Coronary artery (tissue), 2 donors: Measurements from ENCODE around the gene FAAH2.
"Not testable (repeated sequence)": the region's sequence is repeated elsewhere in the genome, so short reads cannot be mapped to it uniquely, and the experiment has no call there.

Experiments used
- DNase-seq: peaks from one replicate; pipeline ENCODE4 v3.0.0-alpha.2; 2017; ENCODE audit warnings: low spot score
- H3K27ac ChIP-seq, 2 donors: fragments of 200-600 bp; sonication (generic); one replicate each; pipeline ENCODE4 v1.5.1; 2016 to 2019
- H3K4me3 ChIP-seq: fragments of 200-600 bp; sonication (generic); 2 replicates; pipeline ENCODE4 v1.5.1; 2016; ENCODE audit warnings: mild to moderate bottlenecking, moderate library complexity
- CTCF ChIP-seq: fragments of 200-600 bp; sonication (generic); IDR thresholded peaks from one replicate; pipeline ENCODE4 v1.5.1; 2019; ENCODE audit warnings: antibody characterized with exemption

FAAH2 gene

GRCh38 chrX:57270980-57271379 lies 15.5 kb upstream of the FAAH2 start:
- H3K4me3 ChIP-seq = no peak overlapping the region
- DNase-seq = no peak
- no peak overlapping the region for H3K27ac ChIP-seq
- TF ChIP-seq CTCF = no peak

- DNase-seq = no peak
- no peak overlapping the region for H3K27ac ChIP-seq
- TF ChIP-seq CTCF = no peak
- H3K4me3 ChIP-seq = no peak overlapping the region
Observed at GRCh38 chrX:57282568-57282967, 3.9 kb upstream of the FAAH2 start.

- Histone ChIP-seq H3K27ac (no peak overlapping the region), H3K4me3 (no peak overlapping the region)
- TF ChIP-seq CTCF = no peak
- DNase-seq = no peak
Observed at GRCh38 chrX:57285001-57285400, 1.5 kb upstream of the FAAH2 start.

GRCh38 chrX:57289089-57289488 lies 2.6 kb downstream of the FAAH2 start:
- no peak overlapping the region for H3K4me3 ChIP-seq
- H3K27ac ChIP-seq = no peak overlapping the region
- no peak for DNase-seq
- TF ChIP-seq CTCF = no peak

GRCh38 chrX:57294961-57295360 lies 8.5 kb downstream of the FAAH2 start:
- TF ChIP-seq CTCF = no peak
- H3K27ac ChIP-seq = no peak overlapping the region
- no peak overlapping the region for H3K4me3 ChIP-seq
- no peak for DNase-seq

- H3K4me3 ChIP-seq, DNase-seq, H3K27ac ChIP-seq: not testable (repeated sequence)
Observed at GRCh38 chrX:57295679-57296078, 9.2 kb downstream of the FAAH2 start.

- Histone ChIP-seq H3K27ac (no peak overlapping the region), H3K4me3 (no peak overlapping the region)
- DNase-seq = no peak
- no peak for TF ChIP-seq CTCF
Observed at GRCh38 chrX:57313583-57314215, 27.2 kb downstream of the FAAH2 start.

- no peak for TF ChIP-seq CTCF
- DNase-seq = no peak
- no peak overlapping the region for H3K4me3 ChIP-seq
- no peak overlapping the region for H3K27ac ChIP-seq
Observed at GRCh38 chrX:57329008-57329407, 42.5 kb downstream of the FAAH2 start.

- not testable (repeated sequence) for DNase-seq, H3K4me3 ChIP-seq, H3K27ac ChIP-seq
Observed at GRCh38 chrX:57335790-57336189, 49.3 kb downstream of the FAAH2 start.
